Pancreas (tissue), 10 donors: ENCODE data around the gene JUN. TPM values are rescaled to one million over a fixed set of nuclear protein-coding genes. Genes with fewer than 3 reads are reported as not detected.

Experiments used
- ATAC-seq, 4 donors: fragments of 200-7000 bp; cut with Tn5 transposase; one replicate each; pipeline versions ENCODE4 v1.8.0 to v1.9.1; 2020; ENCODE audit warnings: mild to moderate bottlenecking in 4 of 4, moderate library complexity in 4 of 4
- DNase-seq, 6 donors: peaks; one replicate each; pipeline ENCODE4 v3.0.0-alpha.2; 2020
- FAIRE-seq: peaks from 2 replicates; lab custom pipeline; 2012; peaks lifted over from hg19 to GRCh38; lab: Jason Lieb, UNC
- H3K27ac ChIP-seq, 4 donors: fragments of 200-600 bp; sonication (generic); 1 replicate in 3 of 4; 2 replicates in 1 of 4; pipeline versions ENCODE4 v1.5.0 to v1.8.0; 2020
- H3K27me3 ChIP-seq, 4 donors: fragments of 200-600 bp; one replicate each; pipeline ENCODE4 v1.8.0; 2021
- H3K36me3 ChIP-seq, 3 donors: fragments of 200-600 bp; sonication (generic) in 1 of 3; one replicate each; pipeline versions ENCODE4 v1.5.0 to v1.8.0; 2020 to 2021
- H3K4me1 ChIP-seq, 3 donors: fragments of 200-600 bp; one replicate each; pipeline ENCODE4 v1.8.0; 2021
- H3K4me3 ChIP-seq, 4 donors: fragments of 200-600 bp; sonication (generic) in 2 of 4; one replicate each; pipeline versions ENCODE4 v1.5.0 to v1.8.0; 2020 to 2021
- H3K9me3 ChIP-seq, 4 donors: fragments of 200-600 bp; one replicate each; pipeline ENCODE4 v1.8.0; 2021
- CTCF ChIP-seq, 4 donors: fragments of 200-600 bp; sonication (generic) in 3 of 4; IDR thresholded peaks; one replicate each; pipeline versions ENCODE4 v1.5.0 to v1.8.0; 2021; ENCODE audit warnings: antibody characterized with exemption in 4 of 4
- WGBS, 2 donors: extraction: QIAGEN DNeasy Blood & Tissue Kit; methylation state at CpG; one replicate each; pipeline ENCODE4 v1.1.7; 2013; 5-methylcytosine and 5-hydroxymethylcytosine counted together
- intact Hi-C, 3 donors: fragments of 100-400 bp; cut with DNase I; formaldehyde crosslinking; loops; one replicate each; pipeline versions ENCODE4 v1.11.1 to v1.14.2; 2022
- polyA plus RNA-seq, 2 donors: library from polyadenylated mRNA; stranded (reverse); fragments of 200-250 nt; gene quantifications; one replicate each; pipeline ENCODE4 v1.2.3, GENCODE V29; 2013
- total RNA-seq, 6 donors: library from RNA; stranded (reverse); fragmentation: NEBNext Ultra II Directional in 4 of 6; extraction: Animal tissue kit (Norgen Biotek cat#: 25700) in 4 of 6; gene quantifications; one replicate each; pipeline versions ENCODE4 v1.2.1 to v1.2.4, GENCODE V29; 2021 to 2023
- donor health status: healthy with polysubstance abuse.
- donor health status: DM: no; HTN: no; CAD: no; lungs with moderate emphysema.
- donor health status: DM: no; HTN: no; CAD: no.
- donor health status: control.
- donor health status: control.
- donor health status: Bipolar disorder and iron deficiency.
- donor health status: DM: yes; HTN: yes; CAD: no.
- donor health status: DM: no; HTN: no; CAD: no.
- donor health status: DM: no; HTN: no; CAD: no.
- donor health status: DM: yes; HTN: yes; CAD: no.

Gene JUN
- total and polyA plus RNA-seq, 8 donors, result 45.0 to 134 (median 86.2) TPM

DNA sequence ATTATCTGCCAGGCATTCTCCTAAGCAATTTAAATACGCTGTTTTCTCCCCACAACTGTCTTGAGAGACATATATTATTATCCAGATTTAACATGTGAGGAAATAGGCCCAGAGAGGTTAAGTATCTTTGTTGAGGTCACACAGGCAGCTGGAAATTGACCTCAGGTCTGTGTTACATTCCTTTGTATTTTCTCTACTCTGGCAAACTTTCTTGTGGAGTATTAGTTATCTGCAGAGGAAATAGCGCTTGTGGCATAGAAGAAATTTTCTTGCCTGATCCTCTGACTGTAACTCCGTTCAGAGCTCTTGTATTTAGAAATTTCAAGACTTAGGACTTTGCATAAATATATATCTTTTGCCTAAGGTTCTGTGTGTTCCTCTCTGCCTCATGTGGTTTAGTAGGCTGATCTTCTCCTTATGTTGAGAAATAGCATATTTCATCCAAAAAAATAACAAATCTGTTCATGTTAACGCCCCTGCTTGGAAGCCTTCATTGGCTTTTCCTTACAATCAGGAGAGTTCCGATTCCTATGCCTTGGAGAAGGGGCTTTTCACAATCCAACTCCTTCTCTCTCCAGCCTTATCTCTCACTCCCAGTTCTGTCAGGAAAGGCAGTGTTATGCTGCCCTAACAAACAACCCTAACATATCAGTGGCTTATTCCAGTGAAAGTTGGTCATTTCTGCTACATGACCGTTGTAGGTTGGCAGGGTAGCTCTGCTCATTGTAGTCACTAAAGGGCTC lies 2.5 kb upstream of the JUN start:
- 86 to 91% methylated on average over 6 of the region's 6 CpGs for WGBS, 2 donors
- intact Hi-C loops, result loop anchor here in 2 of 3 donors (10.0 kb wide), 3 partner anchors 98 to 268 kb away; no protein-coding TSS in a partner anchor
- no peaks in the 10 kb centered on the region for H3K9me3 ChIP-seq
- H3K4me1 ChIP-seq, result peaks cover 6 to 10% (median 9%) of the 10 kb centered on the region in 3 donors
- no peak for TF ChIP-seq CTCF (IDR thresholded peaks at IDR 0.05)
- no peak for ATAC-seq
- H3K27me3 ChIP-seq, result no peaks in the 10 kb centered on the region
- no peak for DNase-seq
- peaks cover 0 to 12% (median 4%) of the 10 kb centered on the region in 3 donors for H3K36me3 ChIP-seq
- H3K4me3 ChIP-seq, result peak overlapping the region in 1 of 4 donors; percentile 92
- H3K27ac ChIP-seq, result peak overlapping the region; percentile 97 to 100 (median 100)
- no peak for FAIRE-seq

DNA sequence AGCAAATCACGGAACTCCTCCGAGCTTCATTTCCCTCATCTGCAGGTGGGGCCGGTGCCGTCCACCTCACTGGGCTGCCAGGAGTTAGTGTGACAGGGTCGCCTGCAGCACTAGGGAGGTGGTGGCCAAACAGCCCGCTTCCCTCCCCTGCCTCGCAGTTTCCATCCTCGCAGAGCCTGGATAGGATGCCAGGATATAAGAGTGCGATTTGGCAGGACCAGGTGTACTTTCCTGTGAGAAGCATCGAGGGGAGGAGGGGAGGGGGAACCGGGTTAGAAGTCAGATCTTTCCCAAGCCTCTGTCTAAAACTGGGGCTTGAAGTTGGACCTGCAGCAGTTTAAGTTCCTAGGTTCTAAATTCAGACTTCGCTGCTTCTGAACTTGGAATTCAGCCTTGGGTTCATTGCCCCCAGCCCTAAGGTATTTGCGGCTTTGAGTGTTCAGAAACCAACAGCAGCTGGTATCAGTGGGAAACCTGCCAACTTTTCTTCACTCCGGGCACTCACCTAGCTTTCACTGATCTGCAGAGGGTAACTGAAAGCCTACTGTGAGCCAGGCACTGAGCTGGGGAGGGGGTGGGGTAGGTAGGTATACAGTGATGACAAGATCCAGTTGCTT lies 1.7 kb upstream of the JUN start:
- H3K36me3 ChIP-seq, result peaks cover 0 to 18% (median 4%) of the 10 kb centered on the region in 3 donors
- H3K4me1 ChIP-seq, result peaks cover 6 to 10% (median 9%) of the 10 kb centered on the region in 3 donors
- intact Hi-C loops, result loop anchor here in 2 of 3 donors (10.0 kb wide), 3 partner anchors 99 to 269 kb away; no protein-coding TSS in a partner anchor
- WGBS, 2 donors, result 1 to 2% methylated on average over 14 of the region's 14 CpGs
- ATAC-seq (peak; percentile 0 to 13 (median 4)), DNase-seq (peak; percentile 77 to 87 (median 80)), FAIRE-seq (no peak)
- no peaks in the 10 kb centered on the region for H3K27me3 ChIP-seq
- TF ChIP-seq CTCF (IDR thresholded peaks at IDR 0.05), result peak in 1 of 4 donors; percentile 3
- H3K4me3 ChIP-seq, result peak overlapping the region; percentile 53 to 92 (median 70)
- H3K27ac ChIP-seq, result peak overlapping the region; percentile 97 to 100 (median 100)
- H3K9me3 ChIP-seq, result no peaks in the 10 kb centered on the region

DNA sequence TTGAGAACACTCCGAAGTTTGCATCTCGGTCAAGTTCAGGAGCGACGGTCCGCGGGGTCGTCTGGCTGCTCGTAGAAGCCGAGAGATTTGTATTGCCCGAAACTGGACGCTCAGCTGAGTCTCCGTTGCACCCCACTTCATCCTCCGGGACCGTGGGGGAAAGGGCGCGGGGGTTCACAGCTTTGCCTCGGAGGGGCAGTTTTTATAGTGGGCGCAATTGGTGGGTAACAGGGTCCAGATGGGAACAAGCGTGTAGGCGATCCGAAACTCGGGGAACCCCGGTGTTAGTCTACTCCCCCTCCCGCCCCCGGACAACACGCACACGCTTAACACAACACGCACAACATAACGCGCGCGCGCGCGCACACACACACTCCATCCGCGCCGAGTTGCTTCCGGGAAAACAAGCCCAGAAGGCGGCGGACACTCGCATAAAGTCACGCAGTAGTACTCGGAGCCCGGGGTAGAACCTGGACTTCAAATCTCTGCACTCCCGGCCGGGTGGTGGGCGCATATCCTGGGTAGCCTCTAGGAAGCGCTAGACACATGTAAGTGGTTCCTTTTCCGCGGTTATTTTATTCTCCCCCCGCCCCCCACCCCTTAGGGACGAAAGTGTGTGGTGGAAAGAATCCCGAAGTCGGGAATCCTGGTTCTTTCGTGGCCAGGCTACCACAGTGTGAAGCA lies 1.1 kb upstream of the JUN start:
- intact Hi-C loops, result loop anchor here in 2 of 3 donors (10.0 kb wide), 3 partner anchors 100 to 270 kb away; no protein-coding TSS in a partner anchor

More for the DNA sequence above, 1.1 kb upstream of the JUN start:
- Histone ChIP-seq H3K9me3 (no peaks in the 10 kb centered on the region), H3K36me3 (peaks cover 0 to 18% (median 4%) of the 10 kb centered on the region in 3 donors), H3K4me3 (peak overlapping the region; percentile 53 to 92 (median 70)), H3K27ac (peak overlapping the region; percentile 97 to 100 (median 100)), H3K27me3 (no peaks in the 10 kb centered on the region), H3K4me1 (peaks cover 6 to 15% (median 12%) of the 10 kb centered on the region in 3 donors)
- DNase-seq (peak; percentile 86 to 92 (median 88)), FAIRE-seq (no peak), ATAC-seq (peak; percentile 13 to 30 (median 14))
- TF ChIP-seq CTCF (IDR thresholded peaks at IDR 0.05), result peak in 3 of 4 donors; percentile 16 to 34 (median 32)
- 0 to 1% methylated on average over 56 of the region's 56 CpGs for WGBS, 2 donors
